ENCODE results near the gene LSM8.
A peak's percentile ranks its signal among the peaks of the same experiment; 100 is the strongest.
"Not testable (repeated sequence)": the region's sequence is repeated elsewhere in the genome, so short reads cannot be mapped to it uniquely, and the experiment has no call there.

LSM8 gene

DNA sequence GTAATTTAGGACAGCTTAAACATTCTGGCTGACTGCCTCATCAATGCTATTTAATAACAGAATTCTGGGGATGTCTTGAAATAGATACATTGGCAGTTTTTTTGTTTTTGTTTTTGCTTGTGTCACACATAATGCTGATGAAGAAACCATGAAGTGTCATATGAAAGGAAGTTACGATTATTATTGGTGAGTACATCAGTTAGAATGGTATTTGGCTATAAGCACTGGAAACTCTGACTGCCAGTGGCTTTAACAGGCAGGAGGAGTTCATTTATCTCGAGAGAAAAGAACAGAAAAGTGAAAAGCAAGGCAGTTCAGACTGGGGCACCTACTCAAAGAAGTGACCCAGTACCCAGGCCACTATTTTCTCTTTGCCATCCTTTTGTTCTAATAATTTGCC lies 18.1 kb downstream of the LSM8 start:
- no peak for DNase-seq (ENCODE audit: low read depth in 3 of 3, low spot score in 1 of 3)

DNA sequence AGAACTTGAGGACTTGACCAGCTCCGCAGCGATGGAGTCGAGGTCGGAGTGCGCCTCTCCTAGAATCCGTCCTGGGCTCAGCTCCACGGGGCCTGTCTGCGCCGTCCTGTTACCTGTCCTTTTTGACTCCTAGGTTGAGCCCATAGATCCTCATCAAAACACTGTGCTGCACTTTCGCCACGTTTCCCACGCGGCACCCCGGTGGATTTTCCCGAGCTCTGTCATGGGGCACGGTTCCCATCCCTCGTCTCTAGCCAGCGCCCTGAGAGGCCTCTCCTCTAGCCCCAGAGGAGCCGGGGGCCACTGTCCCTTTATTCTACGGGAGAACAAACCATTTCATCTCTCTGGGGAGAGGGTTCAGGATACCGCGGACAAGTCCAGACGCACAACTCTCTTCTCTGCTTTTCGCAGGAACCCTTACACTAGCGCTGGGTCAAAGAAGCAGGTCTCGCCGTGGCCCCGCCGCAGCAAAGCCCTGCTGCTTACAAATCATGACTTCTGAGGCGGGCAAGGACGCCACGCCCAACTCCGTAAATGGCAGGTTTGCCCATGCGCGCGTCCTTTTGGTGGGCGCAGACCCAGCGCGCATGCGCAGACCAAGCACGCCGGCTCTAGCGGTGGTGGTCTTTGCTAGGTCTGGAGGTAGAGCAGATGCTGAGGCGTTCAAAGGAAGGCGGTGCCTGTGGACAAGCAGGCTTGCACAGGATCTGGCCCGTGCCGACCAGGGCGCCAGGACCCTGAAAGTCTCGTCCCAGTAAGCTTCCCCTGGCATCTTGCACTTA lies 30.3 kb downstream of the LSM8 start:
- peak in 2 of 3 donors; percentile 39 to 56 for DNase-seq (ENCODE audit: low read depth in 3 of 3, low spot score in 1 of 3)

DNA sequence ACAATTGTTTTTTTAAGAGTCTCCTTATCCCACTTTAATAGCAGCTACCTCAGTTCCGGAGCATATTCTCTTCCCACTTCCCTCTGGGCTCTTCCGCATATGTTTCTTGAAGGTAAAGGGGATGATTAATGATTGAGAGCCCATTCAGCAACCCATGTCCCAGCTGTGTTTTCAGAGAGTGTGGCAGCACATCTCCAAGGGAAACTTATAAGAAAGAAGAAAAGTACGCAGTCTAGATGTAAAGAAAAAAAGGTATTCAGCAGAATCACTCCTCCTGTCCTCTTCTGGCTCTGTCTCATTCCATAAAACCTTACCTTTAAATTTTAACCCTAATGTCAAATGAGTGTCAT lies 30.8 kb downstream of the LSM8 start:
- no peak for DNase-seq (ENCODE audit: low read depth in 3 of 3, low spot score in 1 of 3)

DNA sequence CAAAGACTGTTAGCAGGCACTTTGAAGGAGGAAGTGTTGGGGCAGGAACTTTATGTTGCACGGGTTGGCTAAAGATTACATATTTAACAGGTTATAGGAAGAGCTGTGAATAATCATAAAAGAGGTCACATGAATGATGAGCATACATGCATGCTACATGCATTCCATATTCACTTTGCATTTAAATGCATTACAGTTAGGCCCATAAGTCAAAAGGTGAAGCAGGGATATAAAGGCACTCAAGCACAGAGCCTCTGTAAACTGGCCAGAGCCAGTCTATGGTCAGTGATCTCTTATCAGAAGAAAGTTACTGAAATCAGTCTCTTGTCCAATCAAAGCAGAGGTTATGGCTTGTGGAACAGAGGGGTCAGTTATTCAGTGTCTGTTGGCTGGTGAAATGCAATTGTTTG lies 33.3 kb downstream of the LSM8 start:
- DNase-seq (ENCODE audit: low read depth in 3 of 3, low spot score in 1 of 3): no peak

GRCh38 chr7:118218413-118219156 lies 34.6 kb downstream of the LSM8 start:
- no peak for DNase-seq (ENCODE audit: low read depth in 3 of 3, low spot score in 1 of 3)

GRCh38 chr7:118219157-118219512 lies 35.2 kb downstream of the LSM8 start:
- no peak for DNase-seq (ENCODE audit: low read depth in 3 of 3, low spot score in 1 of 3)

DNA sequence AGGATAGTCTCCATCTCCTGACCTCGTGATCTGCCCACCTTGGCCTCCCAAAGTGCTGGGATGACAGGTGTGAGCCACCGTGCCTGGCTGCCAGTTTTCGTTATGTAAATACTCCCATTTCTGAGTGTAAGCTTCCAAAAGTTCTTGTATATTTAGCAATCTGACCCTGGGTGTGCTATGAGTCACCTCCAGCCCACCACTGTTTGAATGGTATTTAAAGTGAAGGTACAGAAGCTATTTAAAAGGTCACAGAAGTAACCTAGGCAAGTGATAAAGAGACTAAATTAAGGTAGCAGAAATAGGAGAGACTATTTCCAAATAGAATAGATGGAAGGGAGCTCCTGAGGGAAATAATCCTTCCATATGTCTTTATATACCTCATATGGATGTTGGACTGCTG lies 36.6 kb downstream of the LSM8 start:
- no peak for DNase-seq (ENCODE audit: low read depth in 3 of 3, low spot score in 1 of 3)

DNA sequence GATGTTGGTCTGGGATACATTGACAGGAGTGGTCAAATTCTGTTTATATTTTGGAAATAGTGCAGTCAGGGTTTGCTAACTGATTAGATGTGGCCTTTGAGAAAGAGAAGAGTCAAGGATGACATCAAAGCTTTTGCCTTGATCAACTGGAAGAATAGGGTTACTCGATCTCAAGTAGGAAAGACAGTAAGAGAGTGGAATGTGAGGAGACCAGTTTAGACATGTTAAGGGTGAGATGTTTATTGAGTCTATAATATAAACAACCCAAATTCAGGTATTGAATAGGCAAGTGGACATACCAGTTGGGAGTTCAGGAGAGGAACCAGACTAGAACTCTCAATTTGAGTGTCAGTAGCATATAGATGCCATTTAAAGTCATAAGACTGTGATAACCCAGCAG lies 38.6 kb downstream of the LSM8 start:
- no peak for DNase-seq (ENCODE audit: low read depth in 3 of 3, low spot score in 1 of 3)

GRCh38 chr7:118224521-118224920 lies 40.6 kb downstream of the LSM8 start, which contains the start of gene ANKRD7:
TSS of gene ANKRD7 (plus strand) at chr7:118224704. CDS start at chr7:118224831, 127 bp downstream.
- no peak for DNase-seq (ENCODE audit: low read depth in 3 of 3, low spot score in 1 of 3)

DNA sequence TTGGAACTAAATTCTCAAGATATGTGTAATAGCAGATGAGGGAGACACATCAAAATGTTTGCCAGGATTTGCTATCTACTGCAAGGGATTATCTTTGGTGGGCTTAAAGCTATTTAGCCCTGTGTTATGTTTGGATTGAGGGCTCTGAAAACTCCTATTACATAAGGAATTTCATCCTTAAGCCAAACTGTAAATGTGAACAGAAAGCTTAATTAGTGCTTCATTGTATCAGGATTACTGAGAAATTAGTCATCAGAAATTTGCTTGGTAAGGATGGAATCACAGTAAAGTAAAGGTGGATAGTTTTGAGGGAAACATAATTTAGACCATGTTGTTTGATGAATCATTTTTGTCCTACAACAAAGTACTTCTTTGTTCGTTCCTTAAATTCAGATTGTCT lies 48.9 kb downstream of the LSM8 start:
- no peak for DNase-seq (ENCODE audit: low read depth in 3 of 3, low spot score in 1 of 3)

DNA sequence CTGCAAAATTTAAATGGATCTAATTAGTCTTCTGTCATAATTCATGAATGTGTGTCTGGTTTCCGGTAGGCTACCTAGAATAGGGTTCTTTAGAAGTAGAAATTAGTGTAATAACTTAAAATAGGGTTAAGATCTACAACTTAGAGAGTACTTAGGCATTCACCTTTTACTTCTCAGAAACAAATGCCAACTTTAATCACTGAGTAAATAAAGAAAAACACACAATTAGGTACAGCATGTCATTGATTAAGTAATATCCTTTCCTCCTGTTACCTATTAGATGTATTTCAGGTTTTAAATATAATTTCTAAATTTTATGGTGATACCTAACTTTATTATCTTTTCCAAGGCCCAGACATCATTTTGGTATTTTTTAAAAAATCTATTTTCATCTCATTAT lies 49.8 kb downstream of the LSM8 start:
- no peak for DNase-seq (ENCODE audit: low read depth in 3 of 3, low spot score in 1 of 3)

- DNase-seq (ENCODE audit: low read depth in 3 of 3, low spot score in 1 of 3): no peak
Measured at GRCh38 chr7:118239014-118239413, 55.0 kb downstream of the LSM8 start.

DNA sequence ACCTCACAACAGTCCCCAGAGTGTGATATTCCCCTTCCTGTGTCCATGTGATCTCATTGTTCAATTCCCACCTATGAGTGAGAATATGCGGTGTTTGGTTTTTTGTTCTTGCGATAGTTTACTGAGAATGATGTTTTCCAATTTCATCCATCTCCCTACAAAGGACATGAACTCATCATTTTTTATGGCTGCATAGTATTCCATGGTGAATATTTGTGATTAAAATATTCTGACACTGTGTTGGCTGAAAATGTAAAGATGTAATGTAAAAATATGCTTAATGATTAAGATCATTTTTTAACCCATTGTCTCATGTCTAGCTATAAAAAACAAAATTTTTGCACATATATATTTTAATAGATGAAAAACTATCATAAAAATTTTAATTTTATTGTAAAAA lies 56.4 kb downstream of the LSM8 start:
- DNase-seq (ENCODE audit: low read depth in 3 of 3, low spot score in 1 of 3): not testable (repeated sequence)

Measured in stimulated activated CD4-positive, alpha-beta T cell treated with anti-CD3 and anti-CD28 coated beads, TNF-alpha, amount 100 ng/mL, for 1 hour (primary cell).